Aorta (tissue), 5 donors: ENCODE data around the gene ANAPC15. TPM values are rescaled to one million over a fixed set of nuclear protein-coding genes. Genes with fewer than 3 reads are reported as not detected.
A peak's percentile ranks its signal among the peaks of the same experiment; 100 is the strongest.

Source experiments
- ATAC-seq: fragments of 200-7000 bp; cut with Tn5 transposase; one replicate; pipeline ENCODE4 v1.9.1; 2022; ENCODE audit warnings: moderate library complexity; ENCODE audit not compliant: low FRiP score
- DNase-seq, 2 donors: peaks; one replicate each; pipeline ENCODE4 v3.0.0-alpha.2; 2020
- H3K27ac ChIP-seq, 2 donors: one replicate each; pipeline ENCODE4 v1.5.1; 2013; ENCODE audit warnings: low read length in 2 of 2, mild to moderate bottlenecking in 2 of 2, moderate library complexity in 2 of 2, control low read depth in 1 of 2, inconsistent platforms in 1 of 2, low read depth in 1 of 2
- H3K27me3 ChIP-seq, 2 donors: one replicate each; pipeline ENCODE4 v1.6.1; 2013; ENCODE audit warnings: control low read depth in 1 of 2, low read length in 1 of 2, mild to moderate bottlenecking in 1 of 2, moderate library complexity in 1 of 2; ENCODE audit not compliant: insufficient read depth in 2 of 2, control insufficient read depth in 1 of 2
- H3K36me3 ChIP-seq, 2 donors: one replicate each; pipeline ENCODE4 v1.6.1; 2013; ENCODE audit warnings: control low read depth in 1 of 2, low read length in 1 of 2, mild to moderate bottlenecking in 1 of 2; ENCODE audit not compliant: insufficient read depth in 2 of 2, control insufficient read depth in 1 of 2
- H3K4me1 ChIP-seq, 2 donors: one replicate each; pipeline ENCODE4 v1.6.1; 2013; ENCODE audit warnings: low read length in 2 of 2, control low read depth in 1 of 2, mild to moderate bottlenecking in 1 of 2, moderate library complexity in 1 of 2; ENCODE audit not compliant: insufficient read depth in 2 of 2, control insufficient read depth in 1 of 2
- H3K4me3 ChIP-seq, 2 donors: one replicate each; pipeline ENCODE4 v1.5.1; 2013; ENCODE audit warnings: low read length in 2 of 2, control low read depth in 1 of 2, mild to moderate bottlenecking in 1 of 2
- H3K9me3 ChIP-seq: one replicate; pipeline ENCODE4 v1.6.1; 2013; ENCODE audit warnings: mild to moderate bottlenecking, low read length; ENCODE audit not compliant: control insufficient read depth
- WGBS, 2 donors: extraction: QIAGEN DNeasy Blood & Tissue Kit; methylation state at CpG; one replicate each; pipeline ENCODE4 v1.1.7; 2013; 5-methylcytosine and 5-hydroxymethylcytosine counted together
- intact Hi-C, 2 donors: fragments of 100-400 bp; cut with DNase I; formaldehyde crosslinking; loops; one replicate each; pipeline versions ENCODE4 v1.14.2 to v1.15.0; 2022
- polyA plus RNA-seq, 2 donors: library from polyadenylated mRNA; stranded (reverse); fragments of 200-250 nt; gene quantifications; one replicate each; pipeline ENCODE4 v1.2.3, GENCODE V29; 2013
- total RNA-seq, 2 donors: library from RNA; stranded (reverse); fragmentation: NEBNext Ultra II Directional; extraction: Animal tissue kit (Norgen Biotek cat#: 25700); gene quantifications; one replicate each; pipeline ENCODE4 v1.2.1, GENCODE V29; 2021
- donor health status: healthy with polysubstance abuse.
- donor health status: Bipolar disorder and iron deficiency.
- donor health status: DM: no; HTN: no; CAD: no.
- donor health status: DM: no; HTN: no; CAD: no.
- donor health status: DM: yes; HTN: yes; CAD: no.

ANAPC15 gene
- total and polyA plus RNA-seq, 4 donors, result 24.6 to 71.6 (median 36.6) TPM

DNA sequence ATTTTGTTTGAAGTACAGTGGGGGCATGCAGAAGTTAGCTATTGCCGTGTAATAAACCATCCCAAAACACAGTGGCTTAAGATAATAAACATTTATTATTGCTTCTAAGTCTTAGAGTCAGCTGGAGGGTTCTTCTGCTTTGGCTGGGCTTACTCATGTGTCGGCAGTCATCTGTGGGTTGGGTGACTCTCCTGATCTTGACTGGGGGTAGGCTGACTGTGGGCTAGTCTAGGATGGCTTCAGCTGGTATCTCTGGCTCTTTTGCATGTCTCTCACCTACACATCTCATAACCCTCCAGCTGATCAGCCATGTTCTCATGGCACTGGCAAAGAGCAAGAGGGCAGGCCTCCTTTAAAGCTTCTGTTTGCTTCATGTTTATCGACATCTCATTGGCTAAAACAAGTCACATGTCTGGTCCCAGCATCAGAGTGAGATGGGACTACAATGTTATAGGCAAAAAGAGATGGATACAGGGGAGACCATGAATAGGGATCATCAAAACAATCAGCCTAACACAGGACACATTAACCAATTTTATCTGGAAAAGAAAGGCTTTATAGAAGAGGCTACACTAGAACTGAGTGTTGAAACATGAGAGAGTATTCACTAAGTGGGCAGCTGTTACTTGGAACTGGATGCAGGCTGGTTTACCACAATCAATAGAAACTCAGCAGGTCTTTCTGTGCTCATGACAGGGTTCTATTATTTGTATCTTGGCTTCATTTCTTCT lies 26.7 kb downstream of the ANAPC15 start:
- DNase-seq, result no peak
- Histone ChIP-seq H3K27me3 (no peaks in the 10 kb centered on the region), H3K27ac (no peak overlapping the region), H3K4me3 (no peak overlapping the region), H3K4me1 (no peaks in the 10 kb centered on the region), H3K36me3 (peaks cover 0 to 4% of the 10 kb centered on the region in 2 donors), H3K9me3 (no peaks in the 10 kb centered on the region)
- WGBS, 2 donors, result 84 to 89% methylated on average over 3 of the region's 3 CpGs
- intact Hi-C loops, result no loop called here
- ATAC-seq, result no peak

DNA sequence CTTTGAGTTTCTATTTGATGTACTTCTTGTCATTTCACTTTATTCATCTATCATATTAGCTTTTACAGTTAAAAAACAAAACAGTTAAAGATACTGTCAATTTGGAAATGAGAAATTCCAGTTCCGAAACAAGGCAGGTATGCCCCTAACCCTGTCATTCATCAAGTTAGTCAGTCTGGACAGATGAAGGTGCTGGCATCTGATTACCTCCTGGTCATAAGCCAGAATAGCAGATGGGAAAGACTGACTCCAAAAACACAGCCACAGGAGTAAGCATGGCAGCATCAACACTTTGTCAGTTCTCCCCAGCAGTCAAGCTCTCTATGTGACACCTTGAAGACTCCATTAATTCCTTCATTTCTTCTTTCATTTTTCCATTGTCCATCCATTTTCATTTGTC lies 27.5 kb downstream of the ANAPC15 start:
- WGBS, 2 donors, result 79 to 89% methylated on average over 1 of the region's 1 CpG
- intact Hi-C loops, result no loop called here

DNA sequence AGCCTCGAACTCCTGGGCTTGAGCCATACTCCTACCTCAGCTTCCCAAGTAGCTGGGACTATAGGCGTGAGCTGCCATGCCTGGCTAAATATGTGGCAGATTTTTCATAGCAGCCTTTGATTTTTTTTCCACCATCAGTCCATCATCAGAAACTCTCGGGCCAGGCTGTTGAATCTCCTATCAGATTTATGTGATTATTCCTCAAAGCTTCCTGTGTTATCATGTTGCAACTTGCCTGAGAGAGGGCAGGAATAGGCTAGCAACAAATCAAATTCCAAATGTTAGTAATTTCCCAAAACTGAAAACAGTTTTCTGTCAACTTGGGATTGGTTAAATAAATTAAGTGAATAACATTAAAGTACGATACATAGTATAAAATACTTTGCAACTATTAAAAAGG lies 28.4 kb downstream of the ANAPC15 start:
- ATAC-seq, result no peak
- peaks cover 0 to 2% of the 10 kb centered on the region in 2 donors for H3K36me3 ChIP-seq
- 71 to 75% methylated on average over 4 of the region's 4 CpGs for WGBS, 2 donors
- H3K4me1 ChIP-seq, result no peaks in the 10 kb centered on the region
- no peak overlapping the region for H3K27ac ChIP-seq
- no peak overlapping the region for H3K4me3 ChIP-seq
- no peak for DNase-seq
- H3K9me3 ChIP-seq, result no peaks in the 10 kb centered on the region
- no peaks in the 10 kb centered on the region for H3K27me3 ChIP-seq
- intact Hi-C loops, result no loop called here

More for the DNA sequence above, 27.5 kb downstream of the ANAPC15 start:
- Histone ChIP-seq H3K36me3 (peaks cover 0 to 4% of the 10 kb centered on the region in 2 donors), H3K4me1 (no peaks in the 10 kb centered on the region), H3K9me3 (no peaks in the 10 kb centered on the region), H3K27me3 (no peaks in the 10 kb centered on the region), H3K27ac (no peak overlapping the region), H3K4me3 (no peak overlapping the region)
- ATAC-seq (no peak), DNase-seq (no peak)

DNA sequence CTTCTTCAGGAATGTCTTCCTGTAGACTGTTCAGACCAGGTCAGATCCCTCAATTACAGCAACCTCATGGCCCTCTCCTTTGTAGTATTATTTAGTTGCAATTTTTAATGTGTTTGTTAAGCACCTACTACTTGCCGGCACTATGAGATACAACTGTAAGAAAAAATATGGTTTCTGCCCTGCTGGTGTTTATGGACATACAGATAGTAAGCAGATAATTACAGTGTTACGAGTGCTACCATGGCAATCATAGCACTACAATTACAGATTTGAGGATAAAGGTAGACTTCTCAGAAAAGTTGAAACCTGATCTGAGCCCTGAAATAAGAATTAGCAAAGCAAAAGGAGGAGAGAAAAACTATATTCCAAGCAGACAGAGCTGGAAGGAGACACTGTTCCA lies 29.1 kb downstream of the ANAPC15 start:
- Histone ChIP-seq H3K9me3 (no peaks in the 10 kb centered on the region), H3K4me3 (no peak overlapping the region), H3K27ac (no peak overlapping the region), H3K27me3 (no peaks in the 10 kb centered on the region), H3K4me1 (no peaks in the 10 kb centered on the region), H3K36me3 (no peaks in the 10 kb centered on the region)
- intact Hi-C loops, result loop anchor here in 1 of 2 donors (2.0 kb wide), 1 partner anchor 19 kb away; the partner anchor contains the start of gene LAMTOR1
- DNase-seq (no peak), ATAC-seq (no peak)
- 85 to 87% methylated on average over 2 of the region's 2 CpGs for WGBS, 2 donors

DNA sequence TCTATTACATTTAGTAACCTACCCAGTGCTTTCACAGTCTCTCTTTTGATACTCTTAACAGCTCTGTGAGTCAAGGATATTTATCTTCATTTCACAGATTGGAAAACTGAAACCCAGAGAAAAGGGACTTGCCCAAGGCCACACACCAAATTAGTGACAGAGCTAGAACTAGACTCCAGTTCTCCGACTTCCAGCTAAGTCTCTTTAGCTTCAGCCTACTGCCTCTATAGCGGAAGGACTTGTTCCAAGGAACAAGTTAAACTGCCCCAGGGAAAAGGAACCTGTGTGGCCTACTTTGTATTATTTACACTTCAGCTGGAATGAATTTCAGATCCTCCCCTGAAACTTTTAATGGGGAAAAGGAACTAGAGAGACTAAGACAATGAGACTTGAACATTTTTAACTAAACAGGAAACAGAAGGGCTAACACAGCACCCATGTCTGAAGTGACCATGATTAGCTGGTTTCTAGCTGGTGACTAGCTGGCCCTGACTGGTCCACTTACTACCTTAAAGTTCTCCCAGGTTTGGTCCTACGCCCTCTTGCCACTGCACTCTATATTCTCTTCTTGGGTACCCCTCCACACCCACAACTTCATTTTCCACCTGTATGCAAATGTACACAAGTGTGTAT lies 30.6 kb downstream of the ANAPC15 start:
- no peak for ATAC-seq
- DNase-seq, result no peak
- Histone ChIP-seq H3K4me1 (no peaks in the 10 kb centered on the region), H3K27ac (no peak overlapping the region), H3K36me3 (no peaks in the 10 kb centered on the region), H3K27me3 (no peaks in the 10 kb centered on the region), H3K9me3 (no peaks in the 10 kb centered on the region), H3K4me3 (no peak overlapping the region)
- 94 to 97% methylated on average over 3 of the region's 3 CpGs for WGBS, 2 donors
- intact Hi-C loops, result loop anchor here in 1 of 2 donors (2.0 kb wide), 1 partner anchor 21 kb away; the partner anchor contains the start of gene LAMTOR1

DNA sequence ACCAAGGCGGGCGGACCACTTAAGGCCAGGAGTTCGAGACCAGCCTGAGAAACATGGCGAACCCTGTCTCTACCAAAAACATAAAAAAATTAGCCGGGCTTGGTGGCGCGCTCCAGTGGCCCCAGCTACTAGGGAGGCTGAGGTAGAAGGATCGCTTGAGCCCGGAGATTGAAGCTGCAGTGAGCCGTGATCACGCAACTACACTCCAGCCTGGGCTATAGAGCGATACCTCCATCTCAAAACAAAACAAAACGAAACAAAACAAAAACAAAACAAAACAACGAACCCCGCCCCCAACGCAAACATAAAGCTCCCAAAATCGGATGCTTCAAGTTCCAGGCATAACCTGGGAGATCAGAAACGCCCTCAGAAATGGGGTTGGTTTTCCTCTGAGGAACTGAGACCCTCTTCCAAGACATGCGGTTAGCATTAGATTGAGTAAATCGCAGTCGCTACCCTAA lies 31.3 kb downstream of the ANAPC15 start:
- no peak for ATAC-seq
- intact Hi-C loops, result no loop called here
- Histone ChIP-seq H3K27ac (peak overlapping the region in 1 of 2 donors; percentile 68), H3K36me3 (no peaks in the 10 kb centered on the region), H3K4me1 (no peaks in the 10 kb centered on the region), H3K4me3 (peak overlapping the region in 1 of 2 donors; percentile 58), H3K9me3 (no peaks in the 10 kb centered on the region), H3K27me3 (no peaks in the 10 kb centered on the region)
- DNase-seq, result no peak
- WGBS, 2 donors, result 67 to 72% methylated on average over 21 of the region's 21 CpGs

DNA sequence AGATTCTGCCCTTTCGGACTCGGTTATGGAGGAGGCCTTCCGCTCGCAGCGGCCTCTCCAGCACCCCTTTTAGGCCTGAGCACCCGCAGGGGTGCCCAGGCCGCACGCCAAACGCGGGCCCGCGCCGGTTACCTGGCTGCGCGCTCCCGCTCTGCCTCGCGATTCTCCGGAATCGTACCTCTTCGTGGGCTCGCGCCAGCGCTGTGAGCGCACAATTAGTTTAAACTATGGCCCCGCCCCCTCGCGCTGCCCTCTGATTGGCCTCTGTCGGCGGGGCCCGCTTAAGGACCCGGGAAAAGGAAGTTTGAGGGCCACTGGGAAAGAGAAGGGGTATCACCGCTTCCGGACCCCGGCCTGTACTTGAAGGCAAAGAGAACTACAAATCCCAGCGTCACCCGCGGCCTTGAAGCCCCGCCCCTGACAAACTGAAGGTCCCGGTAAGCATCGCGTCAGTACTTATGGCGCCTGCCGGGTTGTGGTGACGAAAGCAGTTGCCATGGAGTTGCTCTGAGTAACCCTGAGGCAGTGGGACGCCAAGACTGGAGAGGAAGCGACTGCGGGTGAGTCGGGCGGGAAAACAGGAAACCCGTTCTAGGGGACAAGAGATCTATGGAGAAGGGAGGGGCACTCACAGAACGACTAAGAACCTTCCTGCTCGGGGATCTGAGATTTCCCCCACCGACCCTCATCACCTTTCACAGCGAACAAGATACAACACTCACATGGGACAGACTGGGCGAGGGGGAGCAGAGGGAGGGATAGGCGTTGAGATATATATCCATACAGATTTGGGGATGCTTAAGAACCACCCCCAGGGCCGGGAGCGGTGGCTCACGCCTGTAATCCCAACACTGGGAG lies 31.9 kb downstream of the ANAPC15 start, which contains the start of the genes LRRC51 and NUMA1:
Gene LRRC51, plus strand, starts transcription at position 525 of the 858 bp plus-strand sequence. CDS start 8,234 bp downstream, outside the sequence.
Gene NUMA1, minus strand, starts transcription at position 217 of the 858 bp plus-strand sequence. CDS start 44,599 bp downstream, outside the sequence.
- Histone ChIP-seq H3K27ac (peak within 1 kb of the TSS; percentile 7 to 88), H3K4me1 (no peaks in the 10 kb centered on the region), H3K27me3 (no peaks in the 10 kb centered on the region), H3K4me3 (peak within 1 kb of the TSS; percentile 62 to 96), H3K36me3 (no peaks in the 10 kb centered on the region), H3K9me3 (no peaks in the 10 kb centered on the region)
- 0% methylated on average over 58 to 60 of the region's 60 CpGs for WGBS, 2 donors
- DNase-seq (peak; percentile 99 to 100), ATAC-seq (peak; percentile 99)
- intact Hi-C loops, result loop anchor here in 1 of 2 donors (1.0 kb wide), 2 partner anchors 23 to 39 kb away; partner anchors contain the start of gene LAMTOR1

DNA sequence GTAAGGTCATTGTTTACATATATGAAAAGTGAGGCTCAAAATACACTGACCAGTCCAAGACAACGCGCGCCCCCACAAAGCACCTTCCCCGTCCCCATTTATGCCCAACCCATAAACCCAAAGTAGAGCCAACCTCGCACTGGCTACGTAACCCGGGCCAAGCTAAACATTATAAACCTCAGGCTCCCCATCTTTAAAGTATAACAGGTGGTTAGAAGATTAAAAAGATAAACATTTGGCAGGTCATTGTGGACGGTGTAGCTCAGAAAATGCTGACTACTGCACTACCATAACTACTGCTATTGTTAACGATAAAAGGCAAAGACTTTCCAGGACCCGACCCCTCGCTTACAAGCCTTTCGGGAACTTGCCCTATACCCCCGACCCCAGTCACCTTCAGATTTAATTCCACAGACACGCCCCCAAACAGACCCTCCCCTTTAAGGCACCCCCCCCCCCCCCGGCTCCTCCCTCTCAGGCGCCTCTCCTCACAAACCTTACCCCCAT lies 32.6 kb downstream of the ANAPC15 start:
- intact Hi-C loops, result loop anchor here (1.0 to 5.0 kb wide), 3 partner anchors 23 to 39 kb away; partner anchors contain the start of gene LAMTOR1 (in 1 of the 2)

More for the DNA sequence above, 32.6 kb downstream of the ANAPC15 start:
- ATAC-seq (peak; percentile 58), DNase-seq (no peak)
- Histone ChIP-seq H3K27ac (peak overlapping the region; percentile 7 to 88), H3K27me3 (no peaks in the 10 kb centered on the region), H3K4me1 (no peaks in the 10 kb centered on the region), H3K36me3 (no peaks in the 10 kb centered on the region), H3K9me3 (no peaks in the 10 kb centered on the region), H3K4me3 (peak overlapping the region; percentile 62 to 96)
- 3 to 4% methylated on average over 15 to 16 of the region's 16 CpGs for WGBS, 2 donors
